Activated CD8-positive, alpha-beta memory T cell treated with anti-CD3 and anti-CD28 coated beads for 4 hours (primary cell): Measurements from ENCODE around the gene BABAM2.

Source experiments
- DNase-seq, 2 donors: peaks; one replicate each; pipeline ENCODE4 v3.0.0-alpha.2; 2020; ENCODE audit warnings: low read depth in 2 of 2

Gene BABAM2

GRCh38 chr2:27911458-27912210 is 21.1 kb downstream of the BABAM2 start:
- no peak for DNase-seq

DNA sequence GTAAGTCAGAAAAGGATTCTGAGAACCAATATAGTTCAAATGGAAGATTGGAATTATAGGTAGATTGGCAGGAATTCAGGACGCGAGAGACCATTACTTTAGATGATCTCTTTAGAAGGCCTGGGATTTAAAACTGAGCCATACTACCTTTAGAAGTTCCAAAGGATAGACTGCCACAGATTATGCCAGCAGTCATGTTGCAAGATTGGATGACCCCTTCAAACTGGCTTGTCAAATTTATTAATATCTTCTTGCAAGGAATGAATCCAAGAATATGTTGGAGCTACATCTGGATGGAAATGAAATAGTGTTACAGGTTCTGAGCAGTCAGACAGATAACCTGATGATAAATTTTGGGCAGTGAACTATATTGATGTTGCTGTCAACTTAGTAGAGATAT is 22.0 kb downstream of the BABAM2 start:
- DNase-seq: no peak

GRCh38 chr2:27914041-27914804 is 23.7 kb downstream of the BABAM2 start:
- DNase-seq: no peak

GRCh38 chr2:27914805-27915175 is 24.3 kb downstream of the BABAM2 start:
- no peak for DNase-seq

DNA sequence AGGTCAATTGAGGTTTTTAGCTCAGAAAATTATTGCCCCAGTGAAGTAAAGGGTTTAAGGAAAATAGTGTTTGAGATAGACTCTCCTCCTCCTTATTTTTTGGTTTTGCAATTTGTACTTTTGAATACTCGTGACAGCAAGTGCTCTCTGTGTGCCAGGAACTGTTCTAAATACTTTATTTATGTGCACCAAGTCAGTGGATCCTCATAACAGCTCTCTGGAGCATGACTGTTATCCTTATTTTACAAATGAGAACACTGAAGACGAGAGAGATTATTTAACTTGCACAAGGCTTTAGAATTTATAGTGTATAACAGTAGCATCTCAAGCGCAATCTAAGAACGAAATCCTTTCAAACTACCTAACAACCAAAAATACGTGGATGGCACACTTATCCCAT is 24.7 kb downstream of the BABAM2 start:
- DNase-seq: no peak

DNA sequence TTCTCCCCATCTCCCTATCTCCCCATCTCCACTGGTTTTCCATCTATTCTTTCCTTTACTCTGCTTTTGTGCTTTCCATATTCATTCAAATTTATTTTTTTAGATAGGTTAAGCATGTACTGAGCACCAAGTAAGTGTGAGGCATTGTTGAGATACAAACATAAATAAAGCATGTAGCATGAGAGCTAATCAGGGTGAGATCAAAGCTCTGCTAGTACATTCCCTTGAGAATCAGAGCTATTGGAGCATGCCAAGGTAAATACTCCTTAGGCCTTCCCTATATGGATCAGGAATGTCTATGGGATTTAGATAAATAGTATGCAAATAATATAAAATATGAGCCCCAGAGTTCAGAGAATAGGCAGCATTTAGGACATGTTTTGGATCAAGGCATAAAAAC is 25.3 kb downstream of the BABAM2 start:
- DNase-seq: no peak

DNA sequence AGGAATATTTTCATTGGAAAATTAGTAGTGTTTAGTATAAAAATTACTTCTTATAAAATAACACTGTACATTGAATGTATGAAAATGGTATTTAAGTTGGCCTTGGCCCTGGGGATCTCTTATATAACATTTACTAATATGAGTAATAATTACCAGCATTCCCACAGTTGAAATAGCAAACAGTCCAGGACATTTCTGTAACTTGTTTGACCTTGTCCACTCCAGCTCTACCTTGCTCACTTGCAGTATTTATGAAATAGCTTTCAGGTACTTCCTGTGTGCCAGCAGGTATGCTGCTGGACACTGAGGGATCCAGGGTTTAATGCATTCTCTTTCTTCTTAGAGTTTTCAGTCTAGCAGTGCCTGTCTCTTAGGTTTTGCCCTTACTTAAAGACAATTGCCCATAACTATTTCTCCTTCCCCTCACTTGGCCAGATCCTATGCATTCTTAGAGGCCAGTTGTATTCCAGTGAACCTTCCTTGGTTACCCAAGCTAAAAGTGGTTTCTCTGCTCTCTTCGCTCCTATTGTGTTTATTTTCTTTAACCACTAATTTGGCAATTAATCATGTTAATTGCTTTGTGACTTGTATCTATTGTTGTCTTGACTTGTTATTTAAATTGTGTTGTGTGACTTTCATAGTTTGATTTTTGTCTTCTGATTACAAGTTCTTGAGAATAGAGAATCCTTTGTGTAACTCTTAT is 25.9 kb downstream of the BABAM2 start:
- DNase-seq: no peak

- no peak for DNase-seq
Measured at GRCh38 chr2:27920148-27920885, 29.8 kb downstream of the BABAM2 start.

GRCh38 chr2:27921424-27921823 is 30.9 kb downstream of the BABAM2 start:
- no peak for DNase-seq

DNA sequence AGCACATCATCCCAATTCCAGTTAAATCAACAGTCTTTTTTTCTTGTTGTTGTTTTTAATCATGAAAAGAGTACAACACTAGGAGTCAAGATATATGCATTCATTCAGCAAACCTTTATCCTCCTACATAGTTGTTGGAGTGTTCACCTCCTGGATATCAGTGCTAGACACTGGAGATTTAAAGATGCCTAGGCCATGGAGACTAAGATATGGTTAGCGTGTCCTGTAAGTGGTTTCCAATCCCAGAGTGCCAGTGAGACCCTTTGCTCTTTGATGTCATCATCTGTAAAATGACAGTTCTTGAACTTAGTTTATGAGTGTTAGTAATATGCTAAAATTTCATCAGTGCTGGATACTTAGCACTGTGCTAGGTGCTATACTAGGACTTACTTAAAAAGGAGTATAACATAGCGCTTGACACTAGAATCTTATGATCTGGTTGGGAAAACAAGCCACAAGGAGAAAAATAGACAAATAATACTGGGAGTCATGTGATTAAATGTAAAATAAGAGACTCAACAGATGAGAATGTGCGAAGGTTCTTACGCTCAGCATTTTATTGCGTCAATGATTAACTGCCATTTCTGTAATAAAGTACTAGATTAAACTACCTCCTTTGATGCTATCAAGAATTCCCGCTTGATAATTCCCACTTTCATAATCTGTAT is 31.5 kb downstream of the BABAM2 start:
- DNase-seq: no peak

DNA sequence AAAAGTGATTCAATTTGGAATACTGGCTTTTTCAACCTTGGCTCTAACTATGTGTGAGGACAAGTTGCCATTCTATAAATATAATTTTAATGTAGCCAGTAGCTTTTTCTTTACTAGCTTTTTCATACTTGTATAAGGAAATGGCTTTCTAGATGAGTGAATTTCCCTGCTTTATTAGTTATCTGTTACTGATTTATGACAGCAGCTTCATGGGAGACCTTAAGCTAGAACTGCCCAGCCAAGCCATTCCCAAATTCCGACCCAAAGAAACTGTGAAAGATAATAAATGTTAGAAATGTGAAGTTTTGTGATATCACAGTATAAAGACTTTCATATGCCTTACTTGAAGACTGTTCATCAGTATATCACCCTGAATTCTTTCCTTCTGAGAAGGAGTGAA is 32.3 kb downstream of the BABAM2 start:
- no peak for DNase-seq

GRCh38 chr2:27925766-27926472 is 35.4 kb downstream of the BABAM2 start:
- DNase-seq: no peak

GRCh38 chr2:27929916-27930486 is 39.5 kb downstream of the BABAM2 start:
- DNase-seq: no peak

DNA sequence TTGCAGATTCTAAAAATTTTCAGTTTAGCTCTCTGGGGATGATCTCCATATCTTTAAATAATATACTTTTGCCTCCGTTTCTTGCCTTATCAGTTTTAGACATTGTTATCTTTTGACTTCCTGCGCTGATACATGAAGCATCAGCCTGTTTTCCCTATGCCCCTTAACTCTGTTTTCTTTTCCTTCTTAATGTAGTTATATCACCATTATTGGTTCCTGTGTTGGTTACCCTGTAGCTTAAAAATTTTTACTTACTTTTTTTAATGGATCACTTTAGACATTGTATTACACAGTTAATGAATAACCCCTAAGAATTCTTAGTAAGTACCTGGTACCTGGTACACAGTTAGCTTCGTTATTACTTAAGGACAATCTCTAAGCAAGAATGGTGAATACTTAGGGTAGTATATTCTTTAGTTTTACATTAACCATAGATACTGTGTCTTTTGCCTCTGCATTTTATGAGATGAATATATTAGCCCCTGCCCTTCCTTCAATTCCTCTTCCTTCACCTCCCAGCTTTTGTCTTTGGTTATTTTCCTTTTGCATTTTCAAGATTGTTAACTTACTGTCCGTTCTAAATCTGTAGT is 40.9 kb downstream of the BABAM2 start:
- no peak for DNase-seq

- DNase-seq: no peak
Measured at GRCh38 chr2:27932396-27932795, 41.9 kb downstream of the BABAM2 start.

- no peak for DNase-seq
Measured at GRCh38 chr2:27935026-27935425, 44.5 kb downstream of the BABAM2 start.

DNA sequence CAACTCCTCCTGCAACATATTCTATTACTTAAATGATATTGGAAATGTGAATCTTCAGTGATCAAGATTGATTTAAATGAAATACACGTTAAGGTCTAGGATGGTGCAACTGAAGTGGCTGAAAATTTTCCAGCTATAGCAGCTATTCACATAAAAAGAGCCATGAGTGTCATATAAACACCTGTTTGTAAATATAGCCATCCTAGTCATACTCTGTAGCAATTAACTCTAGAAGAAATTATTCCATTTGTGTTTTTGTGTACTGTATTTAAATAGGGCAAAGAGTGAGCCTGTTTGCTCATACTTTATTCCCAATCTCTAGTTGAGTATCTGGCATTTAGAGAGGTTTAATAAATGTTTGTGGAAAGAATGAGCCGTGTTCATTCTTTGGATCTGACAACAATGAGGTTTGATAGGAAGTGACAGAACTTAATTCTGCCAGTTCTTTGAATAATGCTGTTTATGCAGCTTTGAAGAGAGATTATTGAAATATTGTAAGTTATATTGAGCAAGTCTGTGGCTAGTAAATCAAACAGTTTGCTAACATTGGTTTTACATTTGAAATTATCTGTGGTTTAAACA is 49.7 kb downstream of the BABAM2 start:
- no peak for DNase-seq

DNA sequence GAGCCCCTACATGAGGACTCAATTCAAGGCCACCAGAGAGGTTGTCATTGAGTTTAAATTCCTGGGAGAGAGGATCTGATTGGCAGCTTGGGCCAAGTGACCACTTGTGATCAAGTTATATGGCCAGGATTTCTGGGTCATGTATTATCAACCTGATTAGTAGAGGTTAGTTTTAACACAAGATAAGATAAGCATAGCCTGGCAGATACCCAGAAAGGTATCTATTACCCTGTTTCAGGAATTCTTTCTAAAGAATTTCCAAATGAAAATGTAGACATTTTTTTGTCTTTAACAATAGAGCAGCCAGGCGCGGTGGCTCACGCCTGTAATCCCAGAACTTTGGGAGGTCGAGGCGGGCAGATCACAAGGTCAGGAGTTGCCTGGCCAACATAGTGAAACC is 50.5 kb downstream of the BABAM2 start:
- DNase-seq: no peak

GRCh38 chr2:27942612-27943547 is 52.4 kb downstream of the BABAM2 start:
- no peak for DNase-seq
